Activated CD8-positive, alpha-beta memory T cell treated with anti-CD3 and anti-CD28 coated beads for 1 hour (primary cell): ENCODE data around the gene PILRA.
"Not testable (repeated sequence)": the region's sequence is repeated elsewhere in the genome, so short reads cannot be mapped to it uniquely, and the experiment has no call there.

Experiments used
- DNase-seq, 2 donors: peaks; one replicate each; pipeline ENCODE4 v3.0.0-alpha.2; 2020; ENCODE audit warnings: low read depth in 1 of 2; ENCODE audit errors: extremely low read depth in 1 of 2

Gene PILRA

GRCh38 chr7:100373261-100373831, at the start of gene PILRA:
PILRA (plus strand) TSS chr7:100373487; CDS start chr7:100373657, 170 bp downstream.
- DNase-seq = no peak

DNA sequence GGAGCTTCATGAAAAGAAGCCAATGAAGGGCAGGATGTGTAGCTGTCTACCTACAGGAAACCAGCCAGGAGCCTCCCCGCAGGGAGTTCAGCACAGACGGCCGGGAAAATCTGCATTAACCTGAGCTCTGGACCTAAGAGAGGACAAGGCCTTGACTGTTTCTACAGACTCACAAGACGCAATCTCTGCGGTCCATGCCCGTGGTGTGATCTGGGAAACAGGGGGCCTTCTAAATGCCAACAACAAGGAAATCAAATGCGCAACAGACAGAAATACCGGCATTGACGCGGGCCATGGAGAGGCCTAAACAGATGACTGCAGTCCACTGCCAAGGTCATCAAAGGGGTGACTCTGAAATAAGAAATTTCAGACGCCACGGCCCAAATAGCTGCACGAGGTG, 49.1 kb upstream of the PILRA start:
- not testable (repeated sequence) for DNase-seq

- not testable (repeated sequence) for DNase-seq
These were observed 47.6 kb upstream of the PILRA start for GRCh38 chr7:100325671-100326070.

- DNase-seq = not testable (repeated sequence)
These were observed 46.4 kb upstream of the PILRA start for GRCh38 chr7:100326914-100327313.

DNA sequence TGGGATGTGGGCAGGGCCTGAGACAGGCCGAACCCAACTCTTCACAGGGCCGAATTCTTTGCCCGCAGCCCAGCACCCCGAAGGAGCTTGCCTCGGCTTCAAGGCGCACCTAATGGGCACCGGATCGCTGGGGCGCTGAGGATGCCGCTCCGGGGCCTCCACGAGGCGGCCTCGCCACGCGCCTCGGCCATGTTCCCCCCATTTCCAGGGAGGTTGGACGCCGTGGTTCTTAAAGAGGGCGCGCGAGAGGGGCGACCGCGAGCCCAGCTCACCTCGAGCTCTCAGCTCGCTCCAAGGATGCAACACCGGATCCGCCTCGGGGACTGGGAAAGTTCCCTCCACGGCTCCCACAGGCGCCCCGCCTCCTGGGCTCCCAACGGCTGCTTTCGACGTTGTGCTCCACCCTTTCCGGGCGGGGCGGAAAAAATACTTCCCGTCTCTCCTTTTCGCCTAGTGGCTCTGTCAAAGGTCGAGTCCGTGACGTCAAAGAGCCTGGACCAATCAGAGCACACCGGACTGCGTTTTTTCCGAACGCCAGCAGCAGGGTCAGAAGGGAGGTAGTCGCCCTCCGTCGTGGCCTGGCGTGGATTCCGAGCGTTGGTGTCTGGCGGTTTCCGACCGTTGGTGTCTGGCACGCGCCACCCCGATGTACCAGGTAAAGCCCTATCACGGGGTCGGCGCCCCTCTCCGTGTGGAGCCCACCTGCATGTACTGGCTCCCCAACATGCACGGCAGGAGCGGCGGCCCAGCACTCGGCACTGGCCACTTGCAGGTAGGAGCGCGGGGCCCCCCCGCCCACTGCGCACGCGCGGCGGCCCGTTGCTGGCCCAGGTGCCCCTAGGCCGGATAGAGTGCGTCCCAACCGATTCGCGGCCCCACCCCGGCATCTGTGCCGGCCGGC, 37.5 kb upstream of the PILRA start:
- DNase-seq = peak; percentile 62 to 66

DNA sequence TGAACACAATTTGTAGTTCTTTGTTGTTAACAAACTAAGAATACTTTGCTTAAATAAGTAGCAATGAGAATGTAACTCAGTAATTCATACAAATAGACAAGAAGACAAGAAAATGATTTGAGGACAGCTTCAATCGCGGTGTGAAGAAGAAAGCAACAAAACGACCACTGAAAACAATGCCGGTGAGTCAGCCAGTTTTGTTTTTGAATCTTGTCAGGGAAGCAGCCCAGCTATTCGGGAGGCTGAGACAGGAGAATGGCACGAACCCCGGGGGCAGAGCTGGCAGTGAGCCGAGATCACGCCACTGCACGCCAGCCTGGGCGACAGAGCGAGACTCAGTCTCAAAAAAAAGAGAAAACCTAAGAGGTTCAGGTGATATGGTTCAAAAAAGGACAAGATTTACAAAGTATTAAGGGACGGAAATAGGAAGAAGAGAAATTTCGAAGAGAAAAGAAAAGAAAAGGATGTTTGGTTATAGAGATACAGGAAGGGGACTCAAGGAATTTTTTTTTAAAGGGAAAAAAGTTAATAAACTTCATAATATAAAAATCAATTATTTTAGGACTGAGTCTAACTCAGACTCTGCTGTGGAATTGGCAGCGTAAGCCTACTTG, 35.1 kb upstream of the PILRA start:
- DNase-seq = not testable (repeated sequence)

DNA sequence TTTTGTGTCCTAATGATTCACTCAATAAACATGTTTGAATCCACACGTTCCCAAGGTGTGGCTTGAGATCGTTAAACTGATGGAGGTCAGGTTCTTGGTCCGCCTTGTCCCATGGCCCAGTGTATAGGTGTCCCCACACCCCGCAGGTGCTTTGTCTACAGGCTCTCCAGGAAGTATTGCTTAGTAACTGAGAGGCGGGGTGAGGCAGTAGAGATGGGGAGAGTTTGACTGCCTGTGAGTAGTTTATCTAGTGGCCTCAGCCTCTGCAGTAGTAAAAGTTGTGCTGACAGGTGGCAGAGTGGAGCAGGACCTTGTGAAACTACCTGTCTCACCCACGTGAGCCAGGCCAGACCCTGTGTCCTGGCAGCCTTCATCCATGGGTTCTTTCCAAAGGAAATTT, 32.0 kb upstream of the PILRA start:
- DNase-seq = not testable (repeated sequence)

DNA sequence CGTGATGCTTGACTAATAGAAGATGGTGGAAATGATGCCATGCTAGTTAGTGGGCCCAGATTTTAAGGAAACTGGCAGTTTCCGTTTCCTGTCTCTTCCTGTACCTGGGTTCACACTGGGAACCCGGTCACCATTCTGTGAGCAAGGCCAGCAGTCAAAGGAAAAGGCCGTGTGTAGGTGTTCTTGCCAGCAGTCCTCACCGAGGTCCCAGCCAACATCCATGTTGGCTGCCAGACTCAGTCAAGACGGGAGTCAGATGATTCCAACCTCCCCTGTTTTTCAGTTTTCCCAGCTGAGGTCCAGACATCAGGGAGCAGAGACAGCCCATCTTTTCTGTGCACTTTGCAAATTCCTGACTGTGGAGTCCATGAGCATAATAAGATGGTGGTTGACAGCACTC, 30.5 kb upstream of the PILRA start:
- DNase-seq = no peak

GRCh38 chr7:100344124-100344559, 29.1 kb upstream of the PILRA start:
- DNase-seq = not testable (repeated sequence)

GRCh38 chr7:100344560-100345287, 28.6 kb upstream of the PILRA start:
- DNase-seq = peak; percentile 57 to 69

DNA sequence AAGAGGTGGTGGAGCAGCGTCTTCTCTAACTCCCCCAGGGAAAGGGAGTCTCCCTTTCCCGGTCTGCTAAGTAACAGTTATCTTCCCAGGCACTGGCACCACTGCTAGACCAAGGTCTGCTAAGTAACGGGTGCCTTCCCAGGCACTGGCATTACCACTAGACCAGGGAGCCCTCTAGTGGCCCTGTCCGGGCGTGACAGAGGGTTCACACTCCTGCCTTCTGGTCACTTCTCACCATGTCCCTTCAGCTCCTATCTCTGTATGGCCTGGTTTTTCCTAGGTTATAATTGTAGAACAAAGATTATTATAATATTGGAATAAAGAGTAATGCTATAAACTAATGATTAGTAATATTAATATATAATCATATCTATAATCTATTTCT, 28.0 kb upstream of the PILRA start:
- peak; percentile 31 to 54 for DNase-seq

GRCh38 chr7:100346921-100347320, 26.4 kb upstream of the PILRA start:
- no peak for DNase-seq

DNA sequence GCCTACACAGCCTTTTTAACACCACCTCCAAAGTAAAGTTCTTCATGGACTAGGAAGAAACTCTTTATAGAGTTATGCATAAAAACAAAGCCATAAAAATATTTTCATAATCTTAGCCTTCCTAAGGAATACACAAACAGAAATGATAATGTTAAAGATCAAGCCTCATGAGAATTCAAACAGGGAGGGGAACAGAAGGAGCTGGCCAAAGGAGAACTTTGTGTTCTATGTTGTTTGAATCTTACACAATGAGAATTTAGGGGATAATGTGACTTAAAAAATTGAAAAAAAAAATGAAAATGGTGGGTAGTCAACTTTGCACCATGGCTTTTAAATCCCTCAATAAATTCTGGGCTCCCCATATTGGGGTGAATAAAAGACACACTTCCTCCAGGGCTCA, 24.5 kb upstream of the PILRA start:
- DNase-seq = no peak

DNA sequence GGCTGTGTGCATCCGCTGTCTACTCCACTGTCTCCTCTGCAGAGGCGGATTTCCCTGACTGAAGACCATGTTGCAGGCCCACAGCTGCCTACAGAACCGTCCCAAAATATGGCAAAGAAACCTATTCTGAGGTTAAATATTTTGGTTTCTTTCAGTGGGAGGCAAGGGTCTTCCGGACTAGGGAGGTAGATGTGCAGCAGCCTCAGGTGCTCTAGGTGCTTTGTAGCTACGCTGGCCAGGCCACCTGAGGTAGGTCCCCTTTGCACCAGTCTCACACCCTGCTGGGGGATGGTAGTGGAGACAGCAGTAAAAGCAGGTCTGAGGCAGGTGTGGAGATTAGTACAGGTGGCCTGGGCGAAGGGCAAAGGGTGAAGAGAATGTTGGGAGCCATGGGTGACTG, 23.5 kb upstream of the PILRA start:
- no peak for DNase-seq

DNA sequence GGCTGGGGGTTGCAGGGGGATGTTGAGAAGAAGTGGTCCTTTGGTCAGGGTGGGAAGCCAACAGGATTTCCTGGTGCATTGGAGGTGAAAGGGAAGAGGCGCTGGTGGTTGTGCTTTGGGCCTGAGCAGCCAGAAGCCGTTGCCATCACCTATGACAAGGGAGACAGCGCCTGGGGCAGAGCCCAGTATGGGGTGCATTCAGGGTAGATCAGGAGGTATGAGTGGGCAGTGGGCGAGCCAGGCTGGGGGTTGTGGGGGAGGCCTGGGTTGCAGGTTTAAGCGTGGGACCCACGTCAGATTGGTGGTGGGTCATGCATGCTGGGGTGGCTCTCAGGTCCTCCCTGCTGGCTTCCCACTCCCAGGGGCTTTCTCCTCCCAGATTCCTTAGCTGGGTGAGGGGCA, 21.6 kb upstream of the PILRA start:
- DNase-seq = no peak

- not testable (repeated sequence) for DNase-seq
These were observed 21.0 kb upstream of the PILRA start for GRCh38 chr7:100352230-100352781.

DNA sequence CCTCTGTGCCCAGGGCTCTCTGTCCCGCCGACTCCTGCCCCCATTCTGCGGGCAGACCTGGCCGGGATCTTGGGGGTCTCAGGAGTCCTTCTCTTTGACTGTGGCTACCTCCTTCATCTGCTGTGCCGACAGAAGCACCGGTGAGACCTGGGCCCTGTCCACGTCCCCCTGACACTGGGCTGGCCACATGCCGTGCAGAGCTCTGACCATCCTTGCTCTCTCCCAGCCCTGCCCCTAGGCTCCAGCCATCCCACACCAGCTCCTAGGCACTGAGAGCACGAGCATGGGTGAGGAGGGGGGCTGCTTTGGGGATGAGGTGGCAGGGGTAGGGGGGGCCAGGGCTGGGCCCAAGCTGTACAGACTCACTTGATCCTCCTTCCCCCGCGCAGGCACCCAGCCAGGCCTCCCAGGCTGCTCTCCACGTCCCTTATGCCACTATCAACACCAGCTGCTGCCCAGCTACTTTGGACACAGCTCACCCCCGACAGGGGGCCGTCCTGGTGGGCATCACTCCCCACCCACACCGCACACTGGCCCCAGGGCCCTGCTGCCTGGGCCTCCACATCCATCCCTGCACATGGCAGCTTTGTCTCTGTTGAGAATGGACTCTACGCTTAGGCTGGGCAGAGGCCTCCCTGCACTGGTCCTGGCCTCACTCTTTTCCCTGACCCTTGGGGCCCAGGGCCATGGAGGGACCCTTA, 20.2 kb upstream of the PILRA start:
- no peak for DNase-seq

DNA sequence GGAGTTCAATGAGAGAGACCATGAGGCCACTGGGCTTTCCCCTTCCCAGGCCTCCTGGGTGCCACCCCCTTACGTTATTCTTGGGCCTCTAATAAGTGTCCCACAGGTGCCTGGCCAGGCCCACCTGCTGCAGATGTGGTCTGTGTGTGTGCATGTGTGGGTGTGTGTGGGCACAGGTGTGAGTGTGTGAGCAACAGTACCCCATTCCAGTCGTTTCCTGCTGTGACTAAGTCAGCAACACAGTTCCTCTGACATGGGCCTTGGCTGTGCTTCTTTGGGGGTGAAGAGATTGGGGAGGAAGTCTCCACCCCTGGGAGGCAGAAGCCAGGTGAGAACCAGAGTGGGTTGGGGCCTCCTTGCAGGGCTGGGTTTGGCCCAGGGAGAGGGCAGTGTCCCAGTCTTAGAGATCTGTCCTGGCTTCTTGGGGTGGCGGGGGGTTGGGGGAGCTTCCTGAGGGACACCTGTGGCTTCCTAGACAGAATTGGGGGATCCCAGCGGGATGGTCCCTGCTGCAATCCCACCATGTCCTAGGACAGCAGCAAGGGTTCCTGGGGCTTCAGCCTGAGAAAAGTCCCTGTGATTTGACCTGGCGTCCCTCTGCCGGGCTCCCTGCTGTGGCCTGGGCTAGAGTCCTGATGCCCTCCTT, 19.5 kb upstream of the PILRA start:
- no peak for DNase-seq

GRCh38 chr7:100356416-100357068, 16.7 kb upstream of the PILRA start:
- DNase-seq = no peak
